HEK293T (cell line): Measurements from ENCODE around the gene GPR17.

Experiments used
- BHLHE40 ChIP-seq: fragments of 450-650 bp; IDR thresholded peaks from 2 replicates; pipeline ENCODE4 v1.6.1; 2016; ENCODE audit warnings: mild to moderate bottlenecking, moderate library complexity, borderline replicate concordance
- ELF4 ChIP-seq: fragments of 450-650 bp; IDR thresholded peaks from 2 replicates; pipeline ENCODE4 v1.6.1; 2017; ENCODE audit warnings: antibody characterized with exemption
- FOXM1 ChIP-seq: fragments of 450-650 bp; IDR thresholded peaks from 2 replicates; pipeline ENCODE4 v1.6.1; 2017; ENCODE audit warnings: mild to moderate bottlenecking, borderline replicate concordance
- HDGF ChIP-seq: fragments of 450-650 bp; IDR thresholded peaks from 2 replicates; pipeline ENCODE4 v1.6.1; 2017; ENCODE audit warnings: antibody characterized with exemption, borderline replicate concordance
- SUZ12 ChIP-seq: fragments of 450-650 bp; IDR thresholded peaks from 2 replicates; pipeline ENCODE4 v1.6.1; 2016; ENCODE audit warnings: mild to moderate bottlenecking

DNA sequence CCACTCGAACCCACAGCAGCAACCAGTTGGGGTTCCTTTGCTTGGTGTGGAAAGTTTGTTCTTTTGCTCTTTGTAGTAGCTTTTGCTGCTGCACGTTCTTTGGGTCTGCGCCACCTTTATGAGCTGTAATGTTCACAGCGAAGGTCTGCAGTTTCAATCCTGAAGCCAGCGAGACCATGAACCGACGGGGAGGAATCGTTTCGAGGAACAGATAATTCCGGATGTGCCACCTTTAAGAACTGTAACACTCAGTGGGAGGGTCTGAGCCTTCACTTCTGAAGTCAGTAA is 14.3 kb downstream of the GPR17 start:
- no peak for TF ChIP-seq FOXM1
- no peak for TF ChIP-seq ELF4
- TF ChIP-seq HDGF, result no peak
- no peak for TF ChIP-seq SUZ12
- no peak for TF ChIP-seq BHLHE40
